Nucleus accumbens (tissue), 56 donors: Measurements from ENCODE around the gene EGR2.
"Not testable (repeated sequence)": the region's sequence is repeated elsewhere in the genome, so short reads cannot be mapped to it uniquely, and the experiment has no call there.

Source experiments
- DNase-seq, 56 donors: peaks; one replicate each; lab custom pipeline; 2025; lab: John Stamatoyannopoulos, UW

The EGR2 gene

GRCh38 chr10:62796896-62797295 is 19.3 kb downstream of the EGR2 start:
- DNase-seq: no peak

- DNase-seq: no peak
Observed at GRCh38 chr10:62795762-62796161, 20.4 kb downstream of the EGR2 start.

- no peak for DNase-seq
Observed at GRCh38 chr10:62795100-62795499, 21.1 kb downstream of the EGR2 start.

GRCh38 chr10:62794306-62794705 is 21.9 kb downstream of the EGR2 start:
- no peak for DNase-seq

- no peak for DNase-seq
Observed at GRCh38 chr10:62792261-62792660, 23.9 kb downstream of the EGR2 start.

GRCh38 chr10:62790571-62790970 is 25.6 kb downstream of the EGR2 start:
- DNase-seq: peak in 13 of 56 donors; percentile 22 to 60 (median 38)

- peak in 25 of 56 donors; percentile 5 to 73 (median 51) for DNase-seq
Observed at GRCh38 chr10:62790019-62790555, 26.1 kb downstream of the EGR2 start.

- DNase-seq: no peak
Observed at GRCh38 chr10:62788861-62789467, 27.2 kb downstream of the EGR2 start.

- not testable (repeated sequence) for DNase-seq
Observed at GRCh38 chr10:62788285-62788684, 27.9 kb downstream of the EGR2 start.

- not testable (repeated sequence) for DNase-seq
Observed at GRCh38 chr10:62784537-62784936, 31.6 kb downstream of the EGR2 start.

- DNase-seq: no peak
Observed at GRCh38 chr10:62779487-62780248, 36.5 kb downstream of the EGR2 start.

- DNase-seq: no peak
Observed at GRCh38 chr10:62778125-62778524, 38.0 kb downstream of the EGR2 start.

- DNase-seq: no peak
Observed at GRCh38 chr10:62772186-62772974, 43.8 kb downstream of the EGR2 start.

GRCh38 chr10:62769574-62770242 is 46.5 kb downstream of the EGR2 start:
- DNase-seq: peak in 3 of 56 donors; percentile 2 to 22 (median 3)

- DNase-seq: no peak
Observed at GRCh38 chr10:62766386-62766785, 49.8 kb downstream of the EGR2 start.

GRCh38 chr10:62765726-62766125 is 50.4 kb downstream of the EGR2 start:
- DNase-seq: no peak

GRCh38 chr10:62764011-62764410 is 52.2 kb downstream of the EGR2 start:
- no peak for DNase-seq

GRCh38 chr10:62763155-62763554 is 53.0 kb downstream of the EGR2 start:
- no peak for DNase-seq
